GM23248 (cell line): ENCODE results near the gene ZNF91. TPM values are rescaled to one million over a fixed set of nuclear protein-coding genes. Genes with fewer than 3 reads are reported as not detected.

Experiments used
- DNase-seq: peaks from one replicate; pipeline ENCODE4 v3.0.0-alpha.2; 2015
- H2AFZ ChIP-seq: fragments of 200-600 bp; sonication (generic); 2 replicates; pipeline ENCODE4 v1.6.1; 2016; ENCODE audit warnings: antibody characterized with exemption
- H3F3A ChIP-seq: fragments of 200-600 bp; sonication (generic); 2 replicates; pipeline ENCODE4 v1.6.1; 2016; ENCODE audit warnings: mild to moderate bottlenecking, antibody characterized with exemption, mixed run types; ENCODE audit not compliant: insufficient read depth
- H3K27ac ChIP-seq: fragments of 200-600 bp; sonication (generic); 2 replicates; pipeline ENCODE4 v1.5.1; 2016; ENCODE audit warnings: mild to moderate bottlenecking
- H3K27me3 ChIP-seq: fragments of 200-600 bp; sonication (generic); replicated peaks from 2 replicates; pipeline ENCODE4 v1.6.1; 2016; ENCODE audit warnings: mild to moderate bottlenecking; ENCODE audit not compliant: insufficient read depth
- H3K36me3 ChIP-seq: fragments of 200-600 bp; sonication (generic); 2 replicates; pipeline ENCODE4 v1.6.1; 2016; ENCODE audit warnings: low read depth, mild to moderate bottlenecking
- H3K4me1 ChIP-seq: fragments of 200-600 bp; sonication (generic); 2 replicates; pipeline ENCODE4 v1.6.1; 2016; ENCODE audit warnings: mild to moderate bottlenecking; ENCODE audit not compliant: insufficient read depth
- H3K4me2 ChIP-seq: fragments of 200-600 bp; sonication (generic); one replicate; pipeline ENCODE4 v1.6.1; 2016; ENCODE audit warnings: mild to moderate bottlenecking; ENCODE audit not compliant: unreplicated experiment
- H3K4me3 ChIP-seq: fragments of 200-600 bp; sonication (generic); 2 replicates; pipeline ENCODE4 v1.5.1; 2016; ENCODE audit warnings: mild to moderate bottlenecking
- H3K79me2 ChIP-seq: fragments of 200-600 bp; sonication (generic); 2 replicates; pipeline ENCODE4 v1.6.1; 2016; ENCODE audit warnings: mild to moderate bottlenecking; ENCODE audit not compliant: insufficient read depth
- H3K9ac ChIP-seq: fragments of 200-600 bp; sonication (generic); 2 replicates; pipeline ENCODE4 v1.6.1; 2016; ENCODE audit warnings: mild to moderate bottlenecking
- H3K9me2 ChIP-seq: fragments of 200-600 bp; sonication (generic); 2 replicates; pipeline ENCODE4 v1.6.1; 2016; ENCODE audit warnings: mixed run types, mild to moderate bottlenecking, moderate library complexity; ENCODE audit not compliant: insufficient read depth
- H3K9me3 ChIP-seq: fragments of 200-600 bp; sonication (generic); one replicate; pipeline ENCODE4 v1.6.1; 2017; ENCODE audit warnings: low read depth
- H4K20me1 ChIP-seq: fragments of 200-600 bp; sonication (generic); 2 replicates; pipeline ENCODE4 v1.6.0; 2016; ENCODE audit not compliant: insufficient read depth
- EZH2 ChIP-seq: fragments of 200-600 bp; sonication (generic); IDR thresholded peaks from 2 replicates; pipeline ENCODE4 v1.6.1; 2018; ENCODE audit warnings: antibody characterized with exemption, mild to moderate bottlenecking; ENCODE audit not compliant: insufficient read depth, poor library complexity, severe bottlenecking
- EZH2phosphoT487 ChIP-seq: fragments of 200-600 bp; sonication (generic); IDR thresholded peaks from 2 replicates; pipeline ENCODE4 v1.6.1; 2018; ENCODE audit warnings: antibody characterized with exemption, moderate library complexity, mild to moderate bottlenecking, low read depth; ENCODE audit not compliant: insufficient read depth
- WGBS, 2 experiments: methylation state at CpG; one replicate each; pipeline ENCODE4 v1.1.6; 2015 to 2017; ENCODE audit warnings: low lambda C conversion rate in 2 of 2, low coverage in 1 of 2; ENCODE audit errors: missing lambda C conversion rate in 2 of 2; 5-methylcytosine and 5-hydroxymethylcytosine counted together
- in situ Hi-C: fragments of 300-500 bp; cut with MboI; formaldehyde crosslinking; loops from 2 replicates; pipeline ENCODE4 v1.15.0; 2020
- polyA plus RNA-seq: library from polyadenylated mRNA; unstranded; fragments of >200 nt; fragmentation: Nextera tagmentation; extraction: Ambion mirVana; gene quantifications from 2 replicates; pipeline ENCODE4 v1.2.1, GENCODE V29; 2016
- total RNA-seq: library from RNA; depleted of rRNA; stranded (reverse); fragments of >200 nt; shearing (Covaris generic); gene quantifications from 2 replicates; pipeline ENCODE4 v1.2.3, GENCODE V29; 2014; rRNA removed

The ZNF91 gene
- total RNA-seq (8.2 and 10.5 TPM in 2 replicates), polyA plus RNA-seq (6.9 and 8.2 TPM in 2 replicates)

DNA sequence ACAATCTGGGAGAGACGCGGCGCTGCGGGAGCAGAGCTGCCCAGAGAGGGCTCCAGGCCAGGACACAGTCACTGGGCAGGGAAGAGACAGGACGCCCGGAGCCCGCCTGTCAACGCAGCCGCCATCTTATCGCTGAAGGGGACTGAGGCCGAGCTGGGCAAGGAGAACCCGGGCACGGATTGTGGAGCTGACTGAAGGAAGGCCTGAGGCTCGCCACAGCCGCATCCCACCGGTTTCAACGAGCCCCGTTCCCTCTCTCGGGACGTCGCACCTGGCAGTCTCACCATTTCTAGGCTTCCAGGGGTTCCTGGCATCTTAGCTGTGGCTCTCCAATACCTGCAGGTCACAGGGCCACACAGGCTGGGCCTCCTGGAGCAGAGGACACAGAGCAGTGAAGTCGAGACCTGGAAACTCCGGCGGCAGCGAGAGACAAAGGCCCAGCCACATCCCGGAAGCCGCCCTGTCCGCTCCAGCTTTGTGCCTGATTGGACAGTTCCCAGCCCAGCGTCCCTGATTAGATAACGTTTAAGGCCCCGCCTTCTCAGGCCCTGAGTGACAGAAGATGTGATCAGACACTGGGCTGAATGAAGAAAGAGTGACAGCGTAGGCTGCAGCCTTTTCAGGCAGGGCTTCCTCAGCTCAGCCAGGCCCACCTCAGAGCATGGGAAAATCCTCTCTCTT is at the start of gene ZNF91:
Gene ZNF91 (minus strand): TSS at position 431 of the 681 bp plus-strand sequence. CDS start 117 bp downstream, at position 314.
- H3K4me3 ChIP-seq: peak within 1 kb of the TSS; percentile 93
- no peaks in the 10 kb centered on the region for H3K9me3 ChIP-seq
- H4K20me1 ChIP-seq: no peaks in the 10 kb centered on the region
- H3K4me2 ChIP-seq: peak within 1 kb of the TSS; percentile 94
- no peaks in the 10 kb centered on the region for H3K27me3 ChIP-seq
- no peak for TF ChIP-seq EZH2
- TF ChIP-seq EZH2phosphoT487: no peak
- H3K27ac ChIP-seq: peak within 1 kb of the TSS; percentile 98
- peak; percentile 95 for DNase-seq
- no peaks in the 10 kb centered on the region for H3F3A ChIP-seq
- WGBS, 2 experiments: 0 to 1% methylated on average over 29 to 32 of the region's 32 CpGs
- H3K4me1 ChIP-seq: peaks cover 9% of the 10 kb centered on the region
- peak within 1 kb of the TSS; percentile 99 for H3K9ac ChIP-seq
- 0 out of 2 replicates have a peak, but pooled peaks cover 4% of the 10 kb centered on the region for H3K36me3 ChIP-seq
- H3K79me2 ChIP-seq: peaks cover 49% of the 10 kb centered on the region
- peak within 1 kb of the TSS; percentile 89 for H2AFZ ChIP-seq
- in situ Hi-C loops: no loop called here
- H3K9me2 ChIP-seq: no peaks in the 10 kb centered on the region

- Histone ChIP-seq H3K79me2 (no peaks in the 10 kb centered on the region), H3K4me3 (no peak overlapping the region), H3K27me3 (no peaks in the 10 kb centered on the region), H4K20me1 (no peaks in the 10 kb centered on the region; the same call in 1 of the 2 replicates), H3F3A (no peaks in the 10 kb centered on the region), H2AFZ (no peak overlapping the region), H3K27ac (no peak overlapping the region), H3K9ac (no peak overlapping the region), H3K9me3 (no peaks in the 10 kb centered on the region), H3K4me1 (no peaks in the 10 kb centered on the region), H3K36me3 (no peaks in the 10 kb centered on the region), H3K4me2 (no peak overlapping the region), H3K9me2 (no peaks in the 10 kb centered on the region)
- peak; percentile 6 for DNase-seq
- in situ Hi-C loops: no loop called here
- 55 to 59% methylated on average over 9 of the region's 9 CpGs for WGBS, 2 experiments
- TF ChIP-seq EZH2: no peak
- no peak for TF ChIP-seq EZH2phosphoT487
Measured at GRCh38 chr19:23440791-23441190, 45.5 kb upstream of the ZNF91 start.

DNA sequence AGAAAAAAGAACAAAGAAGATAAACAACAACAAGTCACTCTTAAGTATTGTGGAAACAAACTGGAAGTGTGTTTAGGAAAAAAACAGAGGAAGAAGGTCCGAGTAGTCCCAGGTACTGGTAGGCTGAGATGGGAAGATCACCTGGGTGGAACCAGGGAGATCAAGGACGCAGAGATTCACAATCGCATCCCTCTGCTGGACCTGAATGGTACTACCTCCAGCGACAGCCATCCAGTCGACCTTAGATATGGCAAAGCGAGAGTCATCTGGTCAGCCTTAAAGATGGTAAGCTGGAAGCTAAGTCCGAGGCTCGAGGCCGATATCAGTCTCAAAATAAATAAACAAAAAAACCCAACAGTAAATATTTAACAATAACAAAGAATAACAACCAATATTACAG is 44.9 kb upstream of the ZNF91 start:
- no peak overlapping the region for H2AFZ ChIP-seq
- no peak overlapping the region for H3K9ac ChIP-seq
- DNase-seq: peak; percentile 4
- H3F3A ChIP-seq: no peaks in the 10 kb centered on the region
- H3K79me2 ChIP-seq: no peaks in the 10 kb centered on the region
- in situ Hi-C loops: no loop called here
- no peak overlapping the region for H3K27ac ChIP-seq
- no peak overlapping the region for H3K4me2 ChIP-seq
- 53 to 61% methylated on average over 9 of the region's 9 CpGs for WGBS, 2 experiments
- no peaks in the 10 kb centered on the region; the same call in 1 of the 2 replicates for H4K20me1 ChIP-seq
- H3K4me1 ChIP-seq: no peaks in the 10 kb centered on the region
- no peaks in the 10 kb centered on the region for H3K9me2 ChIP-seq
- no peak overlapping the region for H3K4me3 ChIP-seq
- no peaks in the 10 kb centered on the region for H3K9me3 ChIP-seq
- TF ChIP-seq EZH2 (no peak), EZH2phosphoT487 (no peak)
- no peaks in the 10 kb centered on the region for H3K27me3 ChIP-seq
- H3K36me3 ChIP-seq: no peaks in the 10 kb centered on the region

DNA sequence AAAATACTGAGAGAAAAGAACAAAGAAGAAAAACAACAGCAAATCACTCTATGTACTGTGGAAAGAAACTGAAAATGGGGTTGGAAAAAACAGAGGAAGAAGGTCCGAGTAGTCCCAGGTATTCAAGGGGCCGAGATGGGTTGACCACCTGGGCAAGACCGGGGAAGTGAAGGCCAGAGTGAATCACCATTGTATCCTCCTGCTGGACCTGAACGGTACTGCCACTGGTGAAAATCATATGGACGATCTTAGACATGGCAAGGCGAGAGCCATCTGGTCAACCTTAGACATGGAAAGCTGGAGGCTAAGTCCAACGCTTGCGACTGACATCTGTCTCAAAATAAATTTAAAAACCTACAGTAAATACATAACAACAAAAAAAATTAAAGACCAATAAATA is 44.4 kb upstream of the ZNF91 start:
- Histone ChIP-seq H3K9me3 (no peaks in the 10 kb centered on the region), H4K20me1 (no peaks in the 10 kb centered on the region; the same call in 1 of the 2 replicates), H3K27me3 (no peaks in the 10 kb centered on the region), H3K9me2 (no peaks in the 10 kb centered on the region), H3K4me3 (no peak overlapping the region), H3K9ac (no peak overlapping the region), H3K79me2 (no peaks in the 10 kb centered on the region), H3F3A (no peaks in the 10 kb centered on the region), H3K36me3 (no peaks in the 10 kb centered on the region), H2AFZ (no peak overlapping the region), H3K27ac (no peak overlapping the region), H3K4me2 (no peak overlapping the region), H3K4me1 (no peaks in the 10 kb centered on the region)
- TF ChIP-seq EZH2 (no peak), EZH2phosphoT487 (no peak)
- in situ Hi-C loops: no loop called here
- no peak for DNase-seq
- WGBS, 2 experiments: 54 to 57% methylated on average over 8 of the region's 8 CpGs
